Measurements from ENCODE around the gene FAM90A1.
"Not testable (repeated sequence)": the region's sequence is repeated elsewhere in the genome, so short reads cannot be mapped to it uniquely, and the experiment has no call there.

Gene FAM90A1

GRCh38 chr12:8233300-8233855, 6.0 kb upstream of the FAM90A1 start:
- not testable (repeated sequence) for FAIRE-seq

- not testable (repeated sequence) for FAIRE-seq
Measured at GRCh38 chr12:8231666-8232608, 4.5 kb upstream of the FAM90A1 start.

- not testable (repeated sequence) for FAIRE-seq
Measured at GRCh38 chr12:8231049-8231448, 3.6 kb upstream of the FAM90A1 start.

GRCh38 chr12:8229486-8229885, 2.1 kb upstream of the FAM90A1 start:
- FAIRE-seq, result not testable (repeated sequence)

- FAIRE-seq, result not testable (repeated sequence)
Measured at GRCh38 chr12:8228607-8229006, 1.2 kb upstream of the FAM90A1 start.

GRCh38 chr12:8227732-8228077, 287 bp upstream of the FAM90A1 start:
- not testable (repeated sequence) for FAIRE-seq

GRCh38 chr12:8226355-8226754, 1.1 kb downstream of the FAM90A1 start:
- no peak for FAIRE-seq

- not testable (repeated sequence) for FAIRE-seq
Measured at GRCh38 chr12:8224782-8225181, 2.6 kb downstream of the FAM90A1 start.

GRCh38 chr12:8223646-8224045, 3.8 kb downstream of the FAM90A1 start:
- not testable (repeated sequence) for FAIRE-seq

- not testable (repeated sequence) for FAIRE-seq
Measured at GRCh38 chr12:8222303-8222702, 5.1 kb downstream of the FAM90A1 start.

GRCh38 chr12:8221844-8222243, 5.6 kb downstream of the FAM90A1 start:
- FAIRE-seq, result not testable (repeated sequence)

GRCh38 chr12:8221375-8221774, 6.0 kb downstream of the FAM90A1 start:
- not testable (repeated sequence) for FAIRE-seq

GRCh38 chr12:8218711-8219382, 8.6 kb downstream of the FAM90A1 start:
- not testable (repeated sequence) for FAIRE-seq

GRCh38 chr12:8197685-8198308, 29.6 kb downstream of the FAM90A1 start:
- FAIRE-seq, result not testable (repeated sequence)

GRCh38 chr12:8188088-8188487, 39.3 kb downstream of the FAM90A1 start:
- FAIRE-seq, result not testable (repeated sequence)

- FAIRE-seq, result not testable (repeated sequence)
Measured at GRCh38 chr12:8184206-8184605, 43.2 kb downstream of the FAM90A1 start.

- FAIRE-seq, result not testable (repeated sequence)
Measured at GRCh38 chr12:8183346-8183745, 44.1 kb downstream of the FAM90A1 start.

- not testable (repeated sequence) for FAIRE-seq
Measured at GRCh38 chr12:8182923-8183322, 44.5 kb downstream of the FAM90A1 start.

- FAIRE-seq, result not testable (repeated sequence)
Measured at GRCh38 chr12:8181271-8181670, 46.1 kb downstream of the FAM90A1 start.

- FAIRE-seq, result not testable (repeated sequence)
Measured at GRCh38 chr12:8179989-8180585, 47.3 kb downstream of the FAM90A1 start.

GRCh38 chr12:8172911-8173310, 54.5 kb downstream of the FAM90A1 start:
- FAIRE-seq, result not testable (repeated sequence)
